ENCODE results near the gene KIF11. TPM values are rescaled to one million over a fixed set of nuclear protein-coding genes. Genes with fewer than 3 reads are reported as not detected.

The KIF11 gene
- total and polyA plus RNA-seq, 2 of the 4 experiments (the other 2 are of a cell fraction): 8.8 to 18.3 TPM

GRCh38 chr10:92559046-92559445 is 33.9 kb upstream of the KIF11 start:
- no peak for ATAC-seq (ENCODE audit: low read depth)
- H2BK120ac ChIP-seq (ENCODE audit: low read depth, low read length): no peak overlapping the region
- no peak for DNase-seq
- intact Hi-C loops (cut with micrococcal nuclease): no loop called here
- H4K20me1 ChIP-seq (ENCODE audit: insufficient read depth, low read length): no peaks in the 10 kb centered on the region; the same call in 1 of the 2 replicates
- ChIA-PET CTCF (no interaction called here), POLR2A (ENCODE audit: unreplicated experiment) (no interaction called here)
- no peak overlapping the region for H2BK5ac ChIP-seq (ENCODE audit: low read depth, low read length, poor library complexity, severe bottlenecking)
- no peak overlapping the region for H4K5ac ChIP-seq (ENCODE audit: low read depth, low read length)
- WGBS, 2 experiments (ENCODE audit: extremely low coverage in 2 of 2, insufficient read length in 1 of 2): no CpG with 5 or more reads among the region's 4 CpGs
- H3K36me3 ChIP-seq (ENCODE audit: control insufficient read depth, insufficient read depth, low read length): peaks cover 24% of the 10 kb centered on the region
- no peak overlapping the region for H3K4ac ChIP-seq (ENCODE audit: low read depth, low read length)
- no peak overlapping the region for H3K56ac ChIP-seq (ENCODE audit: extremely low read depth, insufficient read depth, low read length)
- H3K27ac ChIP-seq (ENCODE audit: insufficient read depth, low read length): no peak overlapping the region
- no peak overlapping the region for H2AK5ac ChIP-seq (ENCODE audit: low read depth, low read length)
- H2AK9ac ChIP-seq (replicated peaks; ENCODE audit: low read depth, low read length, poor library complexity): no peak overlapping the region
- H4K91ac ChIP-seq (ENCODE audit: insufficient read depth, low read depth, low read length): no peak overlapping the region
- peaks cover 3% of the 10 kb centered on the region for H3K9me3 ChIP-seq (ENCODE audit: control insufficient read depth, insufficient read depth, low read length)
- no peaks in the 10 kb centered on the region for H3K27me3 ChIP-seq (ENCODE audit: control insufficient read depth, insufficient read depth, low read length)
- BruUV-seq (replicated peaks): no TSS peak
- TF ChIP-seq MAZ (IDR thresholded peaks at IDR 0.05; ENCODE audit: borderline replicate concordance, low read depth, low read length) (no peak), NFE2L2 (IDR thresholded peaks at IDR 0.05; ENCODE audit: low read depth, low read length) (no peak), RAD21 (IDR thresholded peaks at IDR 0.05; ENCODE audit: low read length) (no peak), RCOR1 (IDR thresholded peaks at IDR 0.05; ENCODE audit: insufficient replicate concordance, low read length) (no peak), MAFK (IDR thresholded peaks at IDR 0.05; ENCODE audit: low read depth, low read length) (no peak), CEBPB (IDR thresholded peaks at IDR 0.05; ENCODE audit: low read depth, low read length) (no peak), MXI1 (IDR thresholded peaks at IDR 0.05; ENCODE audit: borderline replicate concordance, low read depth, low read length) (no peak), CTCF (conservative IDR thresholded peaks at IDR 0.05; ENCODE audit: low read depth, low read length) (no peak), SMC3 (IDR thresholded peaks at IDR 0.05; ENCODE audit: low read depth, low read length) (no peak), BHLHE40 (IDR thresholded peaks at IDR 0.05; ENCODE audit: low read depth, low read length) (no peak), FOS (IDR thresholded peaks at IDR 0.05; ENCODE audit: low read depth, low read length) (no peak), CHD1 (IDR thresholded peaks at IDR 0.05; ENCODE audit: low read depth, low read length) (no peak), RFX5 (IDR thresholded peaks at IDR 0.05; ENCODE audit: low read depth, low read length) (no peak), POLR2A (IDR thresholded peaks at IDR 0.05; ENCODE audit: low read depth, low read length) (no peak)
- TF ChIP-seq, protein P1, sequence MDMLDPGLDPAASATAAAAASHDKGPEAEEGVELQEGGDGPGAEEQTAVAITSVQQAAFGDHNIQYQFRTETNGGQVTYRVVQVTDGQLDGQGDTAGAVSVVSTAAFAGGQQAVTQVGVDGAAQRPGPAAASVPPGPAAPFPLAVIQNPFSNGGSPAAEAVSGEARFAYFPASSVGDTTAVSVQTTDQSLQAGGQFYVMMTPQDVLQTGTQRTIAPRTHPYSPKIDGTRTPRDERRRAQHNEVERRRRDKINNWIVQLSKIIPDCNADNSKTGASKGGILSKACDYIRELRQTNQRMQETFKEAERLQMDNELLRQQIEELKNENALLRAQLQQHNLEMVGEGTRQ (IDR thresholded peaks at IDR 0.05; ENCODE audit: low read depth, low read length): no peak
- TF ChIP-seq, protein P2, sequence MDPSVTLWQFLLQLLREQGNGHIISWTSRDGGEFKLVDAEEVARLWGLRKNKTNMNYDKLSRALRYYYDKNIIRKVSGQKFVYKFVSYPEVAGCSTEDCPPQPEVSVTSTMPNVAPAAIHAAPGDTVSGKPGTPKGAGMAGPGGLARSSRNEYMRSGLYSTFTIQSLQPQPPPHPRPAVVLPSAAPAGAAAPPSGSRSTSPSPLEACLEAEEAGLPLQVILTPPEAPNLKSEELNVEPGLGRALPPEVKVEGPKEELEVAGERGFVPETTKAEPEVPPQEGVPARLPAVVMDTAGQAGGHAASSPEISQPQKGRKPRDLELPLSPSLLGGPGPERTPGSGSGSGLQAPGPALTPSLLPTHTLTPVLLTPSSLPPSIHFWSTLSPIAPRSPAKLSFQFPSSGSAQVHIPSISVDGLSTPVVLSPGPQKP (IDR thresholded peaks at IDR 0.05; ENCODE audit: borderline replicate concordance, low read depth, low read length): no peak
- H3K23ac ChIP-seq (ENCODE audit: low read depth, low read length): no peak overlapping the region
- in situ Hi-C loops (cut with MboI; ENCODE audit: low sequenced_read_pairs): no loop called here
- no peak overlapping the region for H2BK20ac ChIP-seq (ENCODE audit: low read depth, low read length)
- dilution Hi-C loops (cut with HindIII; ENCODE audit: low sequenced_read_pairs, unreplicated experiment): no loop called here
- peaks cover 3% of the 10 kb centered on the region; the same call in 1 of the 2 replicates for H3K4me1 ChIP-seq (ENCODE audit: control insufficient read depth, insufficient read depth, low read length)
- no peak overlapping the region for H3K4me3 ChIP-seq (ENCODE audit: insufficient read depth, low read depth, low read length)
- H3K9ac ChIP-seq (ENCODE audit: low read depth, low read length): no peak overlapping the region
- no peak overlapping the region for H2AFZ ChIP-seq (replicated peaks; ENCODE audit: low read length, poor library complexity)
- no peak overlapping the region for H3K4me2 ChIP-seq (ENCODE audit: low read depth, low read length)
- H3K14ac ChIP-seq (replicated peaks; ENCODE audit: low read depth, low read length): no peak overlapping the region
- H3K9me1 ChIP-seq (ENCODE audit: insufficient read depth, low read length): no peaks in the 10 kb centered on the region
- H3K18ac ChIP-seq (ENCODE audit: low read depth, low read length): no peak overlapping the region
- no peak overlapping the region for H4K8ac ChIP-seq (ENCODE audit: low read depth in 2 of 2, low read length in 2 of 2)
- peaks cover 22 to 28% of the 10 kb centered on the region in 2 experiments for H3K79me1 ChIP-seq (ENCODE audit: low read depth in 1 of 2, low read length in 2 of 2)
- H2BK15ac ChIP-seq (ENCODE audit: low read depth, low read length): no peak overlapping the region
